ENCODE data around the gene TMA7B.

TMA7B gene

GRCh38 chr22:39958949-39959639 lies 1.1 kb upstream of the TMA7B start:
- Histone ChIP-seq H3K9me3 (no peaks in the 10 kb centered on the region), H3K27me3 (no peaks in the 10 kb centered on the region), H3K36me3 (no peaks in the 10 kb centered on the region), H3K4me3 (ENCODE audit: low read depth, low read length) (no peak overlapping the region), H3K4me1 (peaks cover 6% of the 10 kb centered on the region)
- DNase-seq: no peak
- TF ChIP-seq CTCF (IDR thresholded peaks at IDR 0.05; ENCODE audit: low read depth, low read length): no peak

GRCh38 chr22:39960791-39961746 lies 872 bp downstream of the TMA7B start:
- Histone ChIP-seq H3K27me3 (no peaks in the 10 kb centered on the region), H3K4me1 (peaks cover 6% of the 10 kb centered on the region), H3K9me3 (no peaks in the 10 kb centered on the region), H3K4me3 (ENCODE audit: low read depth, low read length) (no peak overlapping the region), H3K36me3 (no peaks in the 10 kb centered on the region)
- TF ChIP-seq CTCF (IDR thresholded peaks at IDR 0.05; ENCODE audit: low read depth, low read length): no peak
- no peak for DNase-seq

- DNase-seq: no peak
- Histone ChIP-seq H3K36me3 (no peaks in the 10 kb centered on the region), H3K4me3 (ENCODE audit: low read depth, low read length) (no peak overlapping the region), H3K9me3 (no peaks in the 10 kb centered on the region), H3K4me1 (peaks cover 6% of the 10 kb centered on the region), H3K27me3 (no peaks in the 10 kb centered on the region)
- no peak for TF ChIP-seq CTCF (IDR thresholded peaks at IDR 0.05; ENCODE audit: low read depth, low read length)
These were observed 1.9 kb downstream of the TMA7B start for GRCh38 chr22:39962071-39962470.

- Histone ChIP-seq H3K27me3 (no peaks in the 10 kb centered on the region), H3K36me3 (no peaks in the 10 kb centered on the region)
- TF ChIP-seq CTCF (IDR thresholded peaks at IDR 0.05; ENCODE audit: low read depth, low read length): no peak
These were observed 5.6 kb downstream of the TMA7B start for GRCh38 chr22:39965748-39966147.

GRCh38 chr22:39966470-39966869 lies 6.3 kb downstream of the TMA7B start:
- Histone ChIP-seq H3K27me3 (0 out of 2 replicates have a peak, but pooled peaks cover 2% of the 10 kb centered on the region), H3K9me3 (no peaks in the 10 kb centered on the region), H3K36me3 (no peaks in the 10 kb centered on the region), H3K4me3 (ENCODE audit: low read depth, low read length) (no peak overlapping the region), H3K4me1 (no peaks in the 10 kb centered on the region)
- no peak for TF ChIP-seq CTCF (IDR thresholded peaks at IDR 0.05; ENCODE audit: low read depth, low read length)
- DNase-seq: no peak

More at GRCh38 chr22:39965748-39966147, 5.6 kb downstream of the TMA7B start:
- H3K4me3 ChIP-seq (ENCODE audit: low read depth, low read length): no peak overlapping the region
- H3K4me1 ChIP-seq: no peaks in the 10 kb centered on the region
- no peak for DNase-seq
- H3K9me3 ChIP-seq: no peaks in the 10 kb centered on the region
